Progenitor cell of endocrine pancreas (in vitro differentiated cells): Measurements from ENCODE around the gene FBXL16. TPM values are rescaled to one million over a fixed set of nuclear protein-coding genes. Genes with fewer than 3 reads are reported as not detected.
"Not testable (repeated sequence)": the region's sequence is repeated elsewhere in the genome, so short reads cannot be mapped to it uniquely, and the experiment has no call there.

Experiments
- DNase-seq: peaks from one replicate; pipeline ENCODE4 v3.0.0; 2021; ENCODE audit warnings: low spot score; ENCODE audit not compliant: unreplicated experiment
- H3K27ac Mint-ChIP-seq: 2 replicates; pipeline ENCODE4 v1.8.0; 2021; ENCODE audit warnings: mild to moderate bottlenecking, moderate library complexity, mixed read lengths
- H3K27me3 Mint-ChIP-seq: 2 replicates; pipeline ENCODE4 v1.8.0; 2021; ENCODE audit warnings: mixed read lengths
- H3K36me3 Mint-ChIP-seq: 2 replicates; pipeline ENCODE4 v1.8.0; 2022; ENCODE audit warnings: mixed read lengths; ENCODE audit not compliant: insufficient read depth
- H3K4me1 Mint-ChIP-seq: 2 replicates; pipeline ENCODE4 v1.8.0; 2021; ENCODE audit warnings: low read depth, mixed read lengths
- H3K4me3 Mint-ChIP-seq: 2 replicates; pipeline ENCODE4 v1.8.0; 2021; ENCODE audit warnings: low read depth, mild to moderate bottlenecking, moderate library complexity, mixed read lengths
- H3K9me3 Mint-ChIP-seq: 2 replicates; pipeline ENCODE4 v1.8.0; 2021; ENCODE audit warnings: low read depth, mixed read lengths
- long read RNA-seq: library from polyadenylated mRNA; unstranded; transcript quantifications from one replicate; pipeline ENCODE4 v2.0.0, GENCODE V29; 2020
- total RNA-seq: library from RNA; stranded (reverse); gene quantifications from 2 replicates; pipeline ENCODE4 v1.2.1, GENCODE V29; 2021
- TF ChIP-seq, protein P1 (sequence below): fragments of 200-600 bp; sonication (generic); IDR thresholded peaks from one replicate; pipeline ENCODE4 v1.5.0; 2021; ENCODE audit warnings: antibody characterized with exemption, mild to moderate bottlenecking; ENCODE audit not compliant: unreplicated experiment

Gene FBXL16, protein sequence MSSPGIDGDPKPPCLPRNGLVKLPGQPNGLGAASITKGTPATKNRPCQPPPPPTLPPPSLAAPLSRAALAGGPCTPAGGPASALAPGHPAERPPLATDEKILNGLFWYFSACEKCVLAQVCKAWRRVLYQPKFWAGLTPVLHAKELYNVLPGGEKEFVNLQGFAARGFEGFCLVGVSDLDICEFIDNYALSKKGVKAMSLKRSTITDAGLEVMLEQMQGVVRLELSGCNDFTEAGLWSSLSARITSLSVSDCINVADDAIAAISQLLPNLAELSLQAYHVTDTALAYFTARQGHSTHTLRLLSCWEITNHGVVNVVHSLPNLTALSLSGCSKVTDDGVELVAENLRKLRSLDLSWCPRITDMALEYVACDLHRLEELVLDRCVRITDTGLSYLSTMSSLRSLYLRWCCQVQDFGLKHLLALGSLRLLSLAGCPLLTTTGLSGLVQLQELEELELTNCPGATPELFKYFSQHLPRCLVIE
- 4.3 TPM in 2 replicates for total RNA-seq
- long read RNA-seq: 0 reads

DNA sequence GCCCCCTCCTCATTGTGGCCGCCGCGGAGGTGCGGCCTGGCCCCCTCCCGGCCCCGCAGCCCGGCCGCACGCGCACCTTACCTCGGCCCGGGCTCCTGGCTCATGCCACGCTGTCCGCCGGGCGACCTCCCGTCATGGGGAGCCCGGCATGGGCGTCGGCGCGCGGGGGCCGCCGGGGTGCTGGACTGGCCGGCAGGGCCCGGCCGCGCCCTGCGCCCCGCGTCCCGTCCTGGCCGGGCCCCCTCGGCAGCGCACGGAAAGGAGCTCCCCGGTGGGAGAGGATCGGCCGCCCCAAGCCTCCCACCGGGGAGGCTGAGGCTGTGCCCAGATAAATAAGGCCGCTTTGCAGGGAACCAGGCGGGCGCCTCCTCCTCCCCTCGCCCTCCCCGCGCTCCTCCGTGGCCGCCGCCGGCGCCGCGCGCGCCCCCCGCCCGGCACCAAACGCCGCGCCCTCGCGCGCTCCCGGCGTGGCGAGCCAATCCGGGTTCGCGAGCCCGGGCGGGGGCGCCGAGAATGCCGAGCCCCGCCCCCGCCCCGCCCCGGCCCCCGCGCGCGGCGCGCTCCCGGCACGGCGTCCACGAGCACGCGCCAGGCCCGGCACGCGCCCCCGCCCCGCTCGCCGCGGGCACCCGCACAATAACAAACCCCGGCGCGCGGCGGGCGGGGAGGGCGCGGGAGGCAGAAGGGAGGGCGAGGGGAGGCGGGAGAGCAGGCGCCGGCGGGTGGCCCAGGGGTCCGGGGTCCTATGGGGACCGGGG lies at the start of gene FBXL16:
TSS of gene FBXL16 (minus strand) at position 371 of the 758 bp plus-strand sequence. CDS start 8,396 bp downstream, outside the sequence.
- H3K27me3 Mint-ChIP-seq: peaks cover 65% of the 10 kb centered on the region
- no peak for DNase-seq
- H3K4me1 Mint-ChIP-seq: no peaks in the 10 kb centered on the region
- no peak within 1 kb of the TSS for H3K27ac Mint-ChIP-seq
- H3K4me3 Mint-ChIP-seq: peak within 1 kb of the TSS; percentile 19
- no peaks in the 10 kb centered on the region for H3K9me3 Mint-ChIP-seq
- no peaks in the 10 kb centered on the region for H3K36me3 Mint-ChIP-seq
- TF ChIP-seq, protein P1, sequence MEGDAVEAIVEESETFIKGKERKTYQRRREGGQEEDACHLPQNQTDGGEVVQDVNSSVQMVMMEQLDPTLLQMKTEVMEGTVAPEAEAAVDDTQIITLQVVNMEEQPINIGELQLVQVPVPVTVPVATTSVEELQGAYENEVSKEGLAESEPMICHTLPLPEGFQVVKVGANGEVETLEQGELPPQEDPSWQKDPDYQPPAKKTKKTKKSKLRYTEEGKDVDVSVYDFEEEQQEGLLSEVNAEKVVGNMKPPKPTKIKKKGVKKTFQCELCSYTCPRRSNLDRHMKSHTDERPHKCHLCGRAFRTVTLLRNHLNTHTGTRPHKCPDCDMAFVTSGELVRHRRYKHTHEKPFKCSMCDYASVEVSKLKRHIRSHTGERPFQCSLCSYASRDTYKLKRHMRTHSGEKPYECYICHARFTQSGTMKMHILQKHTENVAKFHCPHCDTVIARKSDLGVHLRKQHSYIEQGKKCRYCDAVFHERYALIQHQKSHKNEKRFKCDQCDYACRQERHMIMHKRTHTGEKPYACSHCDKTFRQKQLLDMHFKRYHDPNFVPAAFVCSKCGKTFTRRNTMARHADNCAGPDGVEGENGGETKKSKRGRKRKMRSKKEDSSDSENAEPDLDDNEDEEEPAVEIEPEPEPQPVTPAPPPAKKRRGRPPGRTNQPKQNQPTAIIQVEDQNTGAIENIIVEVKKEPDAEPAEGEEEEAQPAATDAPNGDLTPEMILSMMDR: no peak

DNA sequence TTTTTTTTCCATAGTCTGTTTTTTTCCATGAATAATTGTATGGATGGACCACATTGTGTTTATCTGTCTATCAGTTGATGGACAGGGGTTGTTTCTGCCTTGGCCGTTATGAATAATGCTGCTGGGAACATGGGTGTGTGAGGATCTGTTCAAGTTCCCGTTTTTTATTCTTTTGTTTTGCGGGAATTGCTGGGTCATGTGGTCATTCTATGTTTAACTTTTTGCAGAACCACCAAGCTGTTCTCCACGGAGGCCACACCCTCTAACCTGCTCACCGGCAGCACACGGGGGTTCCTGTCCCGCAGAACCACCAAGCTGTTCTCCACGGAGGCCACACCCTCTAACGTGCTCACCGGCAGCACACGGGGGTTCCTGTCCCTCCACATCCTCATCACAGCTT lies 49.1 kb upstream of the FBXL16 start:
- DNase-seq: no peak
- Mint-ChIP-seq H3K36me3 (no peaks in the 10 kb centered on the region), H3K9me3 (peaks cover 4% of the 10 kb centered on the region), H3K4me1 (peaks cover 13% of the 10 kb centered on the region), H3K27me3 (peaks cover 34% of the 10 kb centered on the region), H3K4me3 (no peak overlapping the region), H3K27ac (no peak overlapping the region)
- TF ChIP-seq, protein P1: no peak

DNA sequence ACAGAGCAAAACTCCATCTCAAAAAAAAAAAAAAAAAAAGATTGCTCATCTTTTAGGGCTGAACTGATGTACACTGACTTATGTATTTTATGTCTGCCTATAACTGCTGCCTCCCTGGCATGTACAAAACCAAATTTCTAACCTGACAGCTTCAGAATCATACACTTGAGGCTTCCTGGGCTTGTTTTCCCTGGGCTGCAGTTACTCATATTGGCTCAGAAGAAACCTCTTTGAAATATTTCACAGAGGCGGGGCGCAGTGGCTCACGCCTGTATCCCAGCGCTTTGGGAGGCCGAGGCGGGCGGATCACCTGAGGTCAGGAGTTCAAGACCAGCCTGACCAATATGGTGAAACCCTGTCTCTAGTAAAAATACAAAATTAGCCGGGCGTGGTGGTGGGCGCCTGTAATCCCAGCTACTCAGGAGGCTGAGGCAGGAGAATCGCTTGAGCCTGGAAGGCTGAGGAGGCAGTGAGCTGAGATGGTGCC lies 48.6 kb upstream of the FBXL16 start:
- H3K4me1 Mint-ChIP-seq: peaks cover 12% of the 10 kb centered on the region
- H3K36me3 Mint-ChIP-seq, H3K9me3 Mint-ChIP-seq, H3K27ac Mint-ChIP-seq, DNase-seq, H3K4me3 Mint-ChIP-seq: not testable (repeated sequence)
- H3K27me3 Mint-ChIP-seq: peaks cover 34% of the 10 kb centered on the region

DNA sequence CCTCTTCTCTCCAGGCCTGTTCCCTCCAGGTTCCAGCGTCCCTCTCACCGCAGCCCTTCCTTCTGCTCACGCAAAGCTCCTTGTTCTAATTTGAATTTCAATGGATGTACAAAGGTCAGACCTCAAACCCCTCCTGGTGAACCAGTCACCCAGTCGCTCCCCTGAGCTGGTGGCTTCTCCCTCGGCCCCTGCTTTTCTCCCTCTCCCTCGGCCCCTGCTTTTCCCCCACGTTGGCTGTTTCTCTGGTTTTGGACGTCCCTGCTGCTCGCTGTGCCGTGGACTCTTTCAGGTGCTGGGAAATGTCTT lies 46.4 kb upstream of the FBXL16 start:
- H3K27me3 Mint-ChIP-seq: peaks cover 28% of the 10 kb centered on the region
- peaks cover 12% of the 10 kb centered on the region for H3K4me1 Mint-ChIP-seq
- DNase-seq: no peak
- TF ChIP-seq, protein P1: no peak
- H3K27ac Mint-ChIP-seq: no peak overlapping the region
- peaks cover 4% of the 10 kb centered on the region for H3K9me3 Mint-ChIP-seq
- H3K4me3 Mint-ChIP-seq: peak overlapping the region; percentile 20
- H3K36me3 Mint-ChIP-seq: no peaks in the 10 kb centered on the region

DNA sequence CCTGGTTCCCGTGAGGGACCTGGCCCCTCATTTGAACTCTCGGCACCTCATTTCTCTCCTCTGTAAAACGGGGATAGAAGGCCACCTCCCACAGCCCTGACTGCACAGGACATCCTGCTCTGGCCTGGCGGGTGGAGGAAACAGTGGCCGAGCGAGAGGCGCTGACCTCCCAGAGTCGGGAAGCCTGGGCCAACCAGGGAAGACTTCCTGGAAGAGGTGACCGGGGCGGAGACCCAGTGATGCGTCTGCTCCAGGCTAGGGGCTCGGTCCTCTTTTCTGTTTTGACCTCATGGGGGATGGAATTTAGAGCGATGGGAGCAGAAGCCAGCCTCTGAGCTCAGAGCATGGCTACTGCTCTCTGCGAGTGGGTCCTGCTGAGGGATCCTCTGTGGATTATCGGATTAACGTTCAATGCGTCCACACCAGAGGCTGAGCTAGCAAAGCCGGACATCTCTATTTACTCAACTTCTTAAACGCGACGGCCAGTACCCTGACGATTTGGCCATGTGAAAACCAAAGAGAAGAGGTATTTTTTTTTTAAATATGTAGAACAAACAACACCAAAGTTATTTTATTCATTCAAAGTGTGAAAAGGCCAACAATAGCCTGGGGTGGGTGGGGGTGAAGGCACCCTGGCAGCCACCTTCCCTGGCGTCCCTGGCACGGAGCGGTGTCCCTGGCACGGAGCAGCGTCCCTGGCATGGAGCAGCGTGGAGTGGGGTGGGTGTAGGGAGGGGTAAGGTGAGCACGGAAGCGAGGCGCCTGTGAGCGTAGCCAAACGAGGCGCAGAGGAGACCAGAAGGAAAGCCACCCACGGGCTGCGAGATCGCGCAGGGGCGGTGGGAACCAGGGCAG lies 45.8 kb upstream of the FBXL16 start:
- peaks cover 26% of the 10 kb centered on the region for H3K27me3 Mint-ChIP-seq
- peaks cover 12% of the 10 kb centered on the region for H3K4me1 Mint-ChIP-seq
- H3K9me3 Mint-ChIP-seq: peaks cover 1% of the 10 kb centered on the region
- no peak overlapping the region for H3K27ac Mint-ChIP-seq
- TF ChIP-seq, protein P1: no peak
- no peaks in the 10 kb centered on the region for H3K36me3 Mint-ChIP-seq
- H3K4me3 Mint-ChIP-seq: no peak overlapping the region
- no peak for DNase-seq
